Measurements from ENCODE around the gene CFAP43. TPM values are rescaled to one million over a fixed set of nuclear protein-coding genes. Genes with fewer than 3 reads are reported as not detected.
A peak's percentile ranks its signal among the peaks of the same experiment; 100 is the strongest.

The CFAP43 gene
- total and polyA plus RNA-seq, 10 of the 15 experiments (the other 5 are each of a cell fraction or from before 2014, with no cell fraction given): 0.06 to 0.14 (median 0.10) TPM; not detected in 5

DNA sequence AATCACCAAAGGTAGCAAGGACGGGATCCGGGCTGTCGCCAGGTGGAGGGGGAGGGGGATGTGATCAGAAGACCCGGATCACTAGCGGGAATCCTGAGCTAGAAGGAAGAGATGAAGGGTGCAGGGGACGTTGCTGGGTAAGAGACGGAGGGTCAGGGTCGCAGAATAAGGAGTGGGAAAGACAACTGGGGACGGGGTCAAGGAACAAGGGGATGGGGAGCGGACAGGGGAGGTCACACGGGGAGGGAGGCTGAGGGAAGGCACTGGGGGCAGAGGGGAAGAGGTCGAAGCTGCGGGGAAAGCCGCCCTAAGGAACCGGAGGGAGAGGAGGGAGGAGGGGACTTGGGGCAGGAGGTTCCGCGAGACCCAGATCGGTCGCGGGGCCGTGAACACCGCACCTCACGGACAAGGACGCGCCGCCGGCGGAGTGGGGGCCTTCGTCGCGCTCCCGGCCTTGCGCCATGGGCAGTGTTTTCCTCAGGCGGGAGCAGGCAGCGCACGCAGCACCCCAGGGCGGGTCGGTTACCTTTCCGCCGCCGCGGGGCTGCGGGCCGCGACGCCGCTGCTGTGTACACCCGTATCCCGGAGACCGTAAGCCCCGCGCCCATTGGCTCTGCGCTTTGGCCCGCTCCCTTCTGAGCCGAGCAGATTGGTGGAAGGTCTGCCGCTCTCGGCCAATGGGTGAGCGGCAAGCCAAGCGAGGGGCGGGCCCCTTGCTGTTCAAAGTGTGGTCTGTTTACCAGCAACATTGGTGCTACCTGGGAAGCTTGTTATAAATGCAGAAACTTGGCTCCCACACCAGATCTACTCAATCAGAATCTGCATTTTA, at the start of gene CFAP43 (continued):
- TF ChIP-seq, protein P1, sequence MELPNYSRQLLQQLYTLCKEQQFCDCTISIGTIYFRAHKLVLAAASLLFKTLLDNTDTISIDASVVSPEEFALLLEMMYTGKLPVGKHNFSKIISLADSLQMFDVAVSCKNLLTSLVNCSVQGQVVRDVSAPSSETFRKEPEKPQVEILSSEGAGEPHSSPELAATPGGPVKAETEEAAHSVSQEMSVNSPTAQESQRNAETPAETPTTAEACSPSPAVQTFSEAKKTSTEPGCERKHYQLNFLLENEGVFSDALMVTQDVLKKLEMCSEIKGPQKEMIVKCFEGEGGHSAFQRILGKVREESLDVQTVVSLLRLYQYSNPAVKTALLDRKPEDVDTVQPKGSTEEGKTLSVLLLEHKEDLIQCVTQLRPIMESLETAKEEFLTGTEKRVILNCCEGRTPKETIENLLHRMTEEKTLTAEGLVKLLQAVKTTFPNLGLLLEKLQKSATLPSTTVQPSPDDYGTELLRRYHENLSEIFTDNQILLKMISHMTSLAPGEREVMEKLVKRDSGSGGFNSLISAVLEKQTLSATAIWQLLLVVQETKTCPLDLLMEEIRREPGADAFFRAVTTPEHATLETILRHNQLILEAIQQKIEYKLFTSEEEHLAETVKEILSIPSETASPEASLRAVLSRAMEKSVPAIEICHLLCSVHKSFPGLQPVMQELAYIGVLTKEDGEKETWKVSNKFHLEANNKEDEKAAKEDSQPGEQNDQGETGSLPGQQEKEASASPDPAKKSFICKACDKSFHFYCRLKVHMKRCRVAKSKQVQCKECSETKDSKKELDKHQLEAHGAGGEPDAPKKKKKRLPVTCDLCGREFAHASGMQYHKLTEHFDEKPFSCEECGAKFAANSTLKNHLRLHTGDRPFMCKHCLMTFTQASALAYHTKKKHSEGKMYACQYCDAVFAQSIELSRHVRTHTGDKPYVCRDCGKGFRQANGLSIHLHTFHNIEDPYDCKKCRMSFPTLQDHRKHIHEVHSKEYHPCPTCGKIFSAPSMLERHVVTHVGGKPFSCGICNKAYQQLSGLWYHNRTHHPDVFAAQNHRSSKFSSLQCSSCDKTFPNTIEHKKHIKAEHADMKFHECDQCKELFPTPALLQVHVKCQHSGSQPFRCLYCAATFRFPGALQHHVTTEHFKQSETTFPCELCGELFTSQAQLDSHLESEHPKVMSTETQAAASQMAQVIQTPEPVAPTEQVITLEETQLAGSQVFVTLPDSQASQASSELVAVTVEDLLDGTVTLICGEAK (IDR thresholded peaks at IDR 0.05; ENCODE audit: borderline replicate concordance): peak; percentile 64; the same call in 1 of the 2 replicates
- TF ChIP-seq, protein P2, sequence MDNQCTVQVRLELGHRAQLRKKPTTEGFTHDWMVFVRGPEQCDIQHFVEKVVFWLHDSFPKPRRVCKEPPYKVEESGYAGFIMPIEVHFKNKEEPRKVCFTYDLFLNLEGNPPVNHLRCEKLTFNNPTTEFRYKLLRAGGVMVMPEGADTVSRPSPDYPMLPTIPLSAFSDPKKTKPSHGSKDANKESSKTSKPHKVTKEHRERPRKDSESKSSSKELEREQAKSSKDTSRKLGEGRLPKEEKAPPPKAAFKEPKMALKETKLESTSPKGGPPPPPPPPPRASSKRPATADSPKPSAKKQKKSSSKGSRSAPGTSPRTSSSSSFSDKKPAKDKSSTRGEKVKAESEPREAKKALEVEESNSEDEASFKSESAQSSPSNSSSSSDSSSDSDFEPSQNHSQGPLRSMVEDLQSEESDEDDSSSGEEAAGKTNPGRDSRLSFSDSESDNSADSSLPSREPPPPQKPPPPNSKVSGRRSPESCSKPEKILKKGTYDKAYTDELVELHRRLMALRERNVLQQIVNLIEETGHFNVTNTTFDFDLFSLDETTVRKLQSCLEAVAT (IDR thresholded peaks at IDR 0.05): no peak
- TF ChIP-seq SMC3 (IDR thresholded peaks at IDR 0.05; ENCODE audit: borderline replicate concordance, low read length) (no peak), SREBF2 (IDR thresholded peaks at IDR 0.05; ENCODE audit: low read length) (no peak), ZBTB33 (IDR thresholded peaks at IDR 0.05) (no peak), TARDBP (IDR thresholded peaks at IDR 0.05; ENCODE audit: borderline replicate concordance) (no peak), IRF3 (IDR thresholded peaks at IDR 0.05) (peak; percentile 90), RELA (IDR thresholded peaks at IDR 0.05; ENCODE audit: borderline replicate concordance, partially characterized antibody) (peak; percentile 40), MYC (IDR thresholded peaks at IDR 0.05; ENCODE audit: insufficient read depth, insufficient read length, insufficient replicate concordance, low read length, severe bottlenecking) (no peak), FOXK2 (IDR thresholded peaks at IDR 0.05) (peak; percentile 45; the same call in 1 of the 2 replicates), NFYA (IDR thresholded peaks at IDR 0.05; ENCODE audit: borderline replicate concordance, low read depth, low read length) (peak; percentile 40; the same call in 1 of the 2 replicates), ZBTB4 (CRISPR knock-in tag; IDR thresholded peaks at IDR 0.05) (no peak), FOS (IDR thresholded peaks at IDR 0.05; ENCODE audit: borderline replicate concordance, extremely low read depth, insufficient read length) (peak; percentile 60)
- TF ChIP-seq, protein P3, sequence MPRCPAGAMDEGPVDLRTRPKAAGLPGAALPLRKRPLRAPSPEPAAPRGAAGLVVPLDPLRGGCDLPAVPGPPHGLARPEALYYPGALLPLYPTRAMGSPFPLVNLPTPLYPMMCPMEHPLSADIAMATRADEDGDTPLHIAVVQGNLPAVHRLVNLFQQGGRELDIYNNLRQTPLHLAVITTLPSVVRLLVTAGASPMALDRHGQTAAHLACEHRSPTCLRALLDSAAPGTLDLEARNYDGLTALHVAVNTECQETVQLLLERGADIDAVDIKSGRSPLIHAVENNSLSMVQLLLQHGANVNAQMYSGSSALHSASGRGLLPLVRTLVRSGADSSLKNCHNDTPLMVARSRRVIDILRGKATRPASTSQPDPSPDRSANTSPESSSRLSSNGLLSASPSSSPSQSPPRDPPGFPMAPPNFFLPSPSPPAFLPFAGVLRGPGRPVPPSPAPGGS (IDR thresholded peaks at IDR 0.05; ENCODE audit: borderline replicate concordance, insufficient read depth, low read depth, low read length, poor library complexity, severe bottlenecking): no peak

Data from GM12878 (cell line).